ENCODE measurements around the gene PFDN2. TPM values are rescaled to one million over a fixed set of nuclear protein-coding genes. Genes with fewer than 3 reads are reported as not detected.

PFDN2 gene
- total and polyA plus RNA-seq, 8 donors = 42.5 to 57.0 (median 51.8) TPM

DNA sequence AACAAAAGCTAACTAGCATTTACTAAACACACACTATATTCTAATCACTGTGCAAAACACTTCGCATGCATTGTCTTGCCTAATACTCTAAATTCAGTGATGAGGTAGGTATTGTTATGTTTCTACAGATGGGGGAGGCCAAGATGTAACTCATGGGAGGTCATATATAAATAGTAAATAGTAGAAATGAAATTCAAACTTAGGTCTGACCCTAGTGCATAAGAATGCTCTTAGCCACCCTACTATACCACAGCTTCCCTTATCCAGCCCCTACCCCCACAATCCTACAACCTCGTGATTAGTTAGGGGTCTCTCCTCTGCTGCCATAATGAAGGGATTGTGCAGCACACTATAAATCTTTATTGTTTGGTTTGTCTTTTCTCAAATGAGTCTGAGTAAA, 3.3 kb downstream of the PFDN2 start:
- no peak for ATAC-seq

DNA sequence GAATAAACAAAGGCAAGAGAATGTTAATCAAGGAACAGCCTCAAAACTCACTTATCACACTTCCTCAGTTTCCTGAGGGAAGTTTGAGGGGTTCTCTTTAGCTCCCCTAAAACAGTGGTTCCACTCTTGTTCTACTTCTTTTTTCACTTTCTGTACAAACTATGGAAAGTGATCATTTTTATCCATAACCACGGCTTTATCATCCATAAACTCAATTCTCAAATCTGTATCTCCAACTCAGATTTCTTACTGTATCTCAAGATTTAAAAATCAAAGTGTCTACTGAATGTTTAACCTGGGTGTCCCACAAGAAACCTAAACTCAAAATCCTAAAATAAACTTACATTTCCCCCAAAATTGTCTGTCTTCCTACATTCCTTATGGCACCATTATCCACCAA, 3.9 kb downstream of the PFDN2 start:
- H3K27ac ChIP-seq = no peak overlapping the region
- H3K9me3 ChIP-seq = no peaks in the 10 kb centered on the region
- ATAC-seq (no peak), DNase-seq (no peak)
- no peaks in the 10 kb centered on the region for H3K27me3 ChIP-seq
- peaks cover 20 to 72% of the 10 kb centered on the region in 2 donors for H3K4me1 ChIP-seq
- TF ChIP-seq, protein P1, sequence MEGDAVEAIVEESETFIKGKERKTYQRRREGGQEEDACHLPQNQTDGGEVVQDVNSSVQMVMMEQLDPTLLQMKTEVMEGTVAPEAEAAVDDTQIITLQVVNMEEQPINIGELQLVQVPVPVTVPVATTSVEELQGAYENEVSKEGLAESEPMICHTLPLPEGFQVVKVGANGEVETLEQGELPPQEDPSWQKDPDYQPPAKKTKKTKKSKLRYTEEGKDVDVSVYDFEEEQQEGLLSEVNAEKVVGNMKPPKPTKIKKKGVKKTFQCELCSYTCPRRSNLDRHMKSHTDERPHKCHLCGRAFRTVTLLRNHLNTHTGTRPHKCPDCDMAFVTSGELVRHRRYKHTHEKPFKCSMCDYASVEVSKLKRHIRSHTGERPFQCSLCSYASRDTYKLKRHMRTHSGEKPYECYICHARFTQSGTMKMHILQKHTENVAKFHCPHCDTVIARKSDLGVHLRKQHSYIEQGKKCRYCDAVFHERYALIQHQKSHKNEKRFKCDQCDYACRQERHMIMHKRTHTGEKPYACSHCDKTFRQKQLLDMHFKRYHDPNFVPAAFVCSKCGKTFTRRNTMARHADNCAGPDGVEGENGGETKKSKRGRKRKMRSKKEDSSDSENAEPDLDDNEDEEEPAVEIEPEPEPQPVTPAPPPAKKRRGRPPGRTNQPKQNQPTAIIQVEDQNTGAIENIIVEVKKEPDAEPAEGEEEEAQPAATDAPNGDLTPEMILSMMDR (IDR thresholded peaks at IDR 0.05) = no peak
- peaks cover 0 to 9% of the 10 kb centered on the region in 2 donors for H3K36me3 ChIP-seq
- H3K4me3 ChIP-seq = no peak overlapping the region
- intact Hi-C loops (cut with DNase I) = no loop called here

More for the DNA sequence above, 3.3 kb downstream of the PFDN2 start:
- intact Hi-C loops (cut with DNase I) = no loop called here
- H3K27ac ChIP-seq = no peak overlapping the region
- H3K27me3 ChIP-seq = no peaks in the 10 kb centered on the region
- no peak overlapping the region for H3K4me3 ChIP-seq
- H3K4me1 ChIP-seq = peaks cover 26 to 78% of the 10 kb centered on the region in 2 donors
- no peaks in the 10 kb centered on the region for H3K9me3 ChIP-seq
- peaks cover 0 to 7% of the 10 kb centered on the region in 2 donors for H3K36me3 ChIP-seq
- DNase-seq = no peak
- TF ChIP-seq, protein P1 (IDR thresholded peaks at IDR 0.05) = no peak

DNA sequence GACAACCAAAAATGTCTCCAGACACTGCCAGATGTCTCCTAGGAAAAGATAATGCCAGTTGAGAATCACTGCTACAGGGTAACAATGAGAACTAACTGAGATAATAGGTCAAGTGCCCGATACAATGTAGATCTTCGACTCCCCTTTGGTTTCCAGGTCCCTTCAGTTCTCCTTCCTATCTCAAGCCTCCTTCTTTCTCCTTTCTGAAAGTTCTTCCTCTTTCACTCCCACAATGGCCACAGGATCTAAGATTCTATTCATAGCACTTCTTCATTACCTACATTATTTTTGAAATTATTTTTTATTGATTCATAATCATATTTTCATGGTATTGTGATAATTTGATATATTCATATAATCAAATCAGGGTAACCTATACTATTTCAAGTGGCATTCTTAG, 6.3 kb downstream of the PFDN2 start:
- DNase-seq (no peak), ATAC-seq (no peak)
- H3K4me3 ChIP-seq = no peak overlapping the region
- peaks cover 0 to 9% of the 10 kb centered on the region in 2 donors for H3K36me3 ChIP-seq
- peaks cover 9 to 58% of the 10 kb centered on the region in 2 donors for H3K4me1 ChIP-seq
- intact Hi-C loops (cut with DNase I) = no loop called here
- H3K9me3 ChIP-seq = no peaks in the 10 kb centered on the region
- H3K27me3 ChIP-seq = no peaks in the 10 kb centered on the region
- no peak overlapping the region for H3K27ac ChIP-seq
- TF ChIP-seq, protein P1 (IDR thresholded peaks at IDR 0.05) = no peak

DNA sequence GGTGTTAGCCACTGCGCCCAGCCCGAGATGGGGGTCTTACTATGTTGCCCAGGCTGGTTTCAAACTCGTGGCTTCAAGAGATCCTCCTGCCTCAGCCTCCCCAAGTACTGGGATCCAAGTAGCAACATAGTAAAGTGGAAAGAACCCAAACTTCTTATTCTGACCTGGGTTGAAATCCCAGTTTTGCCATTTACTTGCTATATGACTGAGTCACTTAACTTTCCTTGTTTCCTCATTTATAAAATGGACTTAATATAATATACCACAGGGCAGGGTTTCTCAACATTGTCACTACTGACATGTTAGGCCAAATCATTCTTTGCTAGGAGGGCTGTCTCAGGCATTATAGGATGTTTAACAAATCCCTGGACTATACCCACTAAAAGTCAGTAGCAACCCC, 6.7 kb downstream of the PFDN2 start:
- intact Hi-C loops (cut with DNase I) = no loop called here
- no peak overlapping the region for H3K27ac ChIP-seq
- H3K9me3 ChIP-seq = no peaks in the 10 kb centered on the region
- H3K4me1 ChIP-seq = peaks cover 5 to 53% of the 10 kb centered on the region in 2 donors
- ATAC-seq (no peak), DNase-seq (no peak)
- no peak overlapping the region for H3K4me3 ChIP-seq
- H3K27me3 ChIP-seq = no peaks in the 10 kb centered on the region
- TF ChIP-seq, protein P1 (IDR thresholded peaks at IDR 0.05) = no peak
- peaks cover 0 to 9% of the 10 kb centered on the region in 2 donors for H3K36me3 ChIP-seq

DNA sequence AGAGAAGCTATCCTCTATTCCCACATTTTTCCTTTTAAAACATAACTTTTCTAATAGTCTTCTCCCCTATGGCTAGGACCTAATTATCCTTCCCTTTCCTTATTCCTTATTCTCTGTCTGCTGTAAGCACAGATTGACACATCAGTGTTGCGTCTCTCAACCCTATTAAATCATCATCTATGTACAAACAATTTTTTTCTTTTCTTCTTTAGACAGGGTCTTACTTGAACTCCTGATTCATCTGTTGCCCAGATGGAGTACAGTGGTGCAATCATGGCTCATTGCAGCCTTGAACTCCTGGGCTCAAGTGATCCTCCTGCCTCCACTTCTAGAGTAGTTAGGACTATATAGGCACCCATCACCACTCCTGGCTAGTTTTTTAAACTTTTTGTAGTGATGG, 11.4 kb downstream of the PFDN2 start:
- Histone ChIP-seq H3K27me3 (no peaks in the 10 kb centered on the region), H3K9me3 (no peaks in the 10 kb centered on the region), H3K27ac (no peak overlapping the region), H3K4me1 (peaks cover 0 to 7% of the 10 kb centered on the region in 2 donors), H3K36me3 (peaks cover 0 to 19% of the 10 kb centered on the region in 2 donors), H3K4me3 (no peak overlapping the region)
- DNase-seq (no peak), ATAC-seq (no peak)
- TF ChIP-seq, protein P1 (IDR thresholded peaks at IDR 0.05) = no peak
- intact Hi-C loops (cut with DNase I) = no loop called here
